K562 (cell line): ENCODE results near the gene EIF2S2. TPM values are rescaled to one million over a fixed set of nuclear protein-coding genes. Genes with fewer than 3 reads are reported as not detected.

Experiments
- ATAC-seq: fragments of 200-7000 bp; cut with Tn5 transposase; 3 replicates; pipeline ENCODE4 v1.9.1; 2020; ENCODE audit warnings: moderate library complexity
- BruUV-seq: library from RNA; stranded (reverse); fragments of 400-500 nt; replicated peaks from 2 replicates; lab custom pipeline; 2021; lab: Mats Ljungman, UMichigan
- CTCF ChIA-PET: fragments of 300-600 bp; formaldehyde crosslinking; extraction: SDS; loops from one replicate; lab custom pipeline; 2021; ENCODE audit warnings: low intra/inter-chr PET ratio; lab: Yijun Ruan, JAX
- POLR2A ChIA-PET: fragments of 300-600, 350-650 bp; sonication (Branson Sonifier 250); formaldehyde crosslinking; extraction: SDS; loops from one replicate; lab custom pipeline; 2021; ENCODE audit warnings: antibody characterized with exemption, inconsistent platforms; lab: Yijun Ruan, JAX
- DNase-seq, 4 experiments: peaks; one replicate each; pipeline versions ENCODE4 v3.0.0 to v3.0.0-alpha.2; 2011 to 2018; ENCODE audit warnings: low spot score in 3 of 4, mixed read lengths in 3 of 4; ENCODE audit errors: extremely low read depth in 1 of 4
- FAIRE-seq: peaks from 2 replicates; lab custom pipeline; 2011; peaks lifted over from hg19 to GRCh38; lab: Jason Lieb, UNC
- H2AFZ ChIP-seq: 2 replicates; pipeline ENCODE4 v1.6.0; 2011; ENCODE audit warnings: low read depth, low read length, control low read depth, inconsistent platforms
- H3K27ac ChIP-seq: fragments of 200-600 bp; 3 replicates; pipeline ENCODE4 v1.8.0; 2011; ENCODE audit warnings: low read depth, mild to moderate bottlenecking, control low read depth, inconsistent platforms, low read length, moderate library complexity, mixed read lengths; ENCODE audit errors: extremely low read depth
- H3K27me3 ChIP-seq, 2 experiments: fragments of 300-600 bp in 1 of 2; 2 replicates in 1 of 2; 3 replicates in 1 of 2; pipeline versions ENCODE4 v1.6.0 to v1.8.0; 2011; ENCODE audit warnings: inconsistent platforms in 2 of 2, low read length in 2 of 2, mild to moderate bottlenecking in 1 of 2, mixed read lengths in 1 of 2, moderate library complexity in 1 of 2; ENCODE audit not compliant: control insufficient read depth in 2 of 2, insufficient read depth in 2 of 2
- H3K36me3 ChIP-seq: fragments of 300-600 bp; 3 replicates; pipeline ENCODE4 v1.8.0; 2011; ENCODE audit warnings: mild to moderate bottlenecking, low read length, inconsistent platforms; ENCODE audit not compliant: control insufficient read depth, insufficient read depth
- H3K4me1 ChIP-seq, 2 experiments: fragments of 200-600 bp in 1 of 2; replicated peaks in 1 of 2; 2 replicates in 1 of 2; 3 replicates in 1 of 2; pipeline versions ENCODE4 v1.5.1 to v1.8.0; 2011; ENCODE audit warnings: inconsistent platforms in 2 of 2, low read length in 2 of 2, mild to moderate bottlenecking in 1 of 2, mixed read lengths in 1 of 2, moderate library complexity in 1 of 2; ENCODE audit not compliant: control insufficient read depth in 2 of 2, insufficient read depth in 2 of 2
- H3K4me2 ChIP-seq: 2 replicates; pipeline ENCODE4 v1.6.1; 2011; ENCODE audit warnings: low read length, control low read depth, inconsistent platforms, mixed read lengths; ENCODE audit not compliant: insufficient read depth
- H3K4me3 ChIP-seq: fragments of 200-600 bp; sonication (generic), shearing (Covaris generic); 2 replicates; pipeline ENCODE4 v1.5.1; 2016; ENCODE audit warnings: control low read depth, inconsistent platforms
- H3K79me2 ChIP-seq: fragments of 200-600 bp; 3 replicates; pipeline ENCODE4 v1.8.0; 2011; ENCODE audit warnings: low read length, inconsistent platforms; ENCODE audit not compliant: control insufficient read depth, insufficient read depth
- H3K9ac ChIP-seq, 2 experiments: 2 replicates each; pipeline versions ENCODE4 v1.6.0 to v1.6.1; 2011; ENCODE audit warnings: low read depth in 2 of 2, low read length in 2 of 2, control low read depth in 1 of 2, inconsistent platforms in 1 of 2, mild to moderate bottlenecking in 1 of 2, mixed read lengths in 1 of 2; ENCODE audit not compliant: insufficient read depth in 1 of 2
- H3K9me1 ChIP-seq: one replicate; pipeline ENCODE4 v1.6.0; 2011; ENCODE audit warnings: inconsistent platforms, mild to moderate bottlenecking, low read length, moderate library complexity; ENCODE audit not compliant: control insufficient read depth, insufficient read depth
- H3K9me3 ChIP-seq: replicated peaks from 2 replicates; pipeline ENCODE4 v1.5.1; 2011; ENCODE audit warnings: low read depth, low read length, inconsistent platforms; ENCODE audit not compliant: control insufficient read depth, insufficient read depth
- H4K20me1 ChIP-seq: replicated peaks from 2 replicates; pipeline ENCODE4 v1.6.1; 2011; ENCODE audit warnings: low read length, inconsistent platforms, mixed read lengths; ENCODE audit not compliant: control insufficient read depth, insufficient read depth
- CREB3 ChIP-seq: fragments of 450-650 bp; conservative IDR thresholded peaks from 2 replicates; pipeline ENCODE4 v1.6.1; 2016; ENCODE audit warnings: missing genetic modification characterization, low read depth, mild to moderate bottlenecking, missing compliant biosample characterization, moderate library complexity
- NBN ChIP-seq: fragments of 450-650 bp; IDR thresholded peaks from 2 replicates; pipeline ENCODE4 v1.6.1; 2016; ENCODE audit warnings: low read depth, mild to moderate bottlenecking
- SIN3A ChIP-seq, 2 experiments: fragments of 150-350 bp in 1 of 2; IDR thresholded peaks; 2 replicates each; pipeline ENCODE4 v1.6.1; 2011 to 2016; ENCODE audit warnings: borderline replicate concordance in 2 of 2, low read depth in 2 of 2, low read length in 2 of 2, mild to moderate bottlenecking in 2 of 2, moderate library complexity in 2 of 2; ENCODE audit not compliant: control insufficient read depth in 1 of 2
- ZNF165 ChIP-seq: fragments of 250-450 bp; sonication (Bioruptor Pico); IDR thresholded peaks from 2 replicates; pipeline ENCODE4 v1.4.0; 2020; ENCODE audit warnings: borderline replicate concordance
- ZNF830 ChIP-seq: fragments of 250-450 bp; sonication (Bioruptor Pico); IDR thresholded peaks from 2 replicates; pipeline ENCODE4 v1.5.0; 2021; ENCODE audit warnings: mild to moderate bottlenecking
- WGBS: fragments of 100-300 bp; shearing (Covaris generic); methylation state at CpG from one replicate; pipeline ENCODE4 v1.1.6; 2016; ENCODE audit warnings: low coverage, mixed read lengths; ENCODE audit not compliant: insufficient coverage; ENCODE audit errors: missing lambda C conversion rate; 5-methylcytosine and 5-hydroxymethylcytosine counted together
- in situ Hi-C: fragments of 300-500 bp; cut with MboI; formaldehyde crosslinking; loops from 4 replicates; pipeline ENCODE4 v1.15.0; 2018; ENCODE audit warnings: inconsistent platforms, mixed read lengths
- intact Hi-C: fragments of 100-400 bp; cut with micrococcal nuclease; formaldehyde crosslinking; loops from 2 replicates; pipeline ENCODE4 v1.14.2; 2022
- polyA plus RNA-seq, 8 experiments: library from polyadenylated mRNA; depleted of rRNA in 4 of 8; stranded (reverse) in 5 of 8; unstranded in 3 of 8; fragments of >200 nt; fragmentation: Nextera tagmentation in 2 of 8; fragmentation: Illumina TruSeq in 1 of 8; extraction: Ambion mirVana in 2 of 8; extraction: Trizol in 1 of 8; gene quantifications; 2 replicates each; pipeline versions ENCODE4 v1.2.1 to v1.2.3, GENCODE V29; 2011 to 2014; ENCODE audit warnings: inconsistent platforms in 1 of 8, missing spikeins in 1 of 8
- total RNA-seq, 7 experiments: library from RNA; depleted of rRNA in 6 of 7; stranded (reverse); fragments of >200 nt in 6 of 7; fragmentation: Illumina TruSeq in 2 of 7; extraction: Trizol in 2 of 7; gene quantifications; 2 replicates each; pipeline versions ENCODE4 v1.2.1 to v1.2.3, GENCODE V29; 2011 to 2021; ENCODE audit warnings: low replicate concordance in 1 of 7

EIF2S2 gene
- total and polyA plus RNA-seq, 9 of the 15 experiments (the other 6 are each of a cell fraction or from before 2014, with no cell fraction given): 79.7 to 220 (median 154) TPM

- TF ChIP-seq SIN3A (IDR thresholded peaks at IDR 0.05; ENCODE audit: borderline replicate concordance in 2 of 2, control insufficient read depth in 1 of 2, low read depth in 2 of 2, low read length in 2 of 2) (no peak), ZNF165 (CRISPR knock-in tag) (no peak), NBN (no peak), CREB3 (tag) (no peak), ZNF830 (no peak)
- TF ChIP-seq, all 486 proteins: peak for 0
- no TSS peak for BruUV-seq
- intact Hi-C loops (loop anchor here (5.0 kb wide), 1 partner anchor 208 kb away; no protein-coding TSS in a partner anchor), in situ Hi-C loops (loop anchor here (10.0 kb wide), 1 partner anchor 145 kb away; no protein-coding TSS in a partner anchor)
- ATAC-seq (no peak), DNase-seq (no peak), FAIRE-seq (peak; percentile 35)
- Histone ChIP-seq H3K79me2 (peaks cover 24% of the 10 kb centered on the region), H3K27me3 (no peaks in the 10 kb centered on the region), H4K20me1 (peaks cover 18% of the 10 kb centered on the region), H3K27ac (no peak overlapping the region), H3K9me3 (no peaks in the 10 kb centered on the region), H2AFZ (no peak overlapping the region), H3K36me3 (peaks cover 50% of the 10 kb centered on the region), H3K9me1 (peaks cover 4% of the 10 kb centered on the region), H3K9ac (no peak overlapping the region), H3K4me1 (peaks cover 0 to 12% of the 10 kb centered on the region in 2 experiments; a peak in 2 of 5 replicates), H3K4me2 (no peak overlapping the region), H3K4me3 (no peak overlapping the region)
- 97% methylated on average over 3 of the region's 3 CpGs for WGBS
- CTCF ChIA-PET: interaction anchor here (0.6 to 3.4 kb wide), 8 partner anchors 60 to 974 kb away, joined by 3 to 19 read pairs (median 8); no protein-coding TSS in a partner anchor
- POLR2A ChIA-PET: interaction anchor here (0.8 kb wide), 1 partner anchor 30 kb away, joined by 4 read pairs; no protein-coding TSS in a partner anchor
Observed at GRCh38 chr20:34070079-34070439, 42.0 kb downstream of the EIF2S2 start.
